Psoas muscle (tissue), 8 donors: Measurements from ENCODE around the gene RBAK. TPM values are rescaled to one million over a fixed set of nuclear protein-coding genes. Genes with fewer than 3 reads are reported as not detected.
"Not testable (repeated sequence)": the region's sequence is repeated elsewhere in the genome, so short reads cannot be mapped to it uniquely, and the experiment has no call there.

Experiments
- ATAC-seq, 4 donors: fragments of 200-7000 bp; cut with Tn5 transposase; one replicate each; pipeline ENCODE4 v1.9.1; 2020; ENCODE audit warnings: moderate library complexity in 3 of 4, mild to moderate bottlenecking in 2 of 4
- DNase-seq, 2 donors: peaks; one replicate each; pipeline ENCODE4 v3.0.0-alpha.2; 2020
- H3K27ac ChIP-seq: fragments of 200-600 bp; one replicate; pipeline ENCODE4 v1.8.0; 2022
- H3K27me3 ChIP-seq, 3 donors: fragments of 200-600 bp in 1 of 3; one replicate each; pipeline versions ENCODE4 v1.6.1 to v1.8.0; 2013 to 2022; ENCODE audit warnings: low read length in 2 of 3, mild to moderate bottlenecking in 2 of 3, moderate library complexity in 1 of 3; ENCODE audit not compliant: insufficient read depth in 3 of 3
- H3K36me3 ChIP-seq, 2 donors: fragments of 200-600 bp in 1 of 2; one replicate each; pipeline versions ENCODE4 v1.6.1 to v1.8.0; 2013 to 2022; ENCODE audit warnings: low read depth in 1 of 2, mild to moderate bottlenecking in 1 of 2, moderate library complexity in 1 of 2; ENCODE audit not compliant: insufficient read depth in 1 of 2
- H3K4me1 ChIP-seq: fragments of 200-600 bp; one replicate; pipeline ENCODE4 v1.8.0; 2022
- H3K4me3 ChIP-seq: fragments of 200-600 bp; one replicate; pipeline ENCODE4 v1.8.0; 2022; ENCODE audit warnings: mild to moderate bottlenecking
- H3K9me3 ChIP-seq: fragments of 200-600 bp; one replicate; pipeline ENCODE4 v1.8.0; 2022
- WGBS, 3 donors: extraction: QIAGEN DNeasy Blood & Tissue Kit; methylation state at CpG; one replicate each; pipeline versions ENCODE4 v1.1.6 to v1.1.7; 2013; 5-methylcytosine and 5-hydroxymethylcytosine counted together
- intact Hi-C, 2 donors: fragments of 100-400 bp; cut with DNase I; formaldehyde crosslinking; loops; one replicate each; pipeline versions ENCODE4 v1.11.0 to v1.14.2; 2022
- polyA plus RNA-seq, 3 donors: library from polyadenylated mRNA; stranded (reverse); fragments of 200-250 nt; gene quantifications; one replicate each; pipeline ENCODE4 v1.2.3, GENCODE V29; 2013
- total RNA-seq, 4 donors: library from RNA; stranded (reverse); fragmentation: NEBNext Ultra II Directional in 2 of 4; extraction: Animal tissue kit (Norgen Biotek cat#: 25700) in 2 of 4; gene quantifications; one replicate each; pipeline versions ENCODE4 v1.2.1 to v1.2.4, GENCODE V29; 2021 to 2023
- TF ChIP-seq, protein P1 (sequence below): fragments of 200-600 bp; IDR thresholded peaks from one replicate; pipeline ENCODE4 v1.8.0; 2022; ENCODE audit warnings: antibody characterized with exemption
- donor health status: healthy with polysubstance abuse.
- donor health status: DM: no; HTN: no; CAD: no; lungs with moderate emphysema.
- donor health status: Bipolar disorder and iron deficiency.
- donor health status: healthy.
- donor health status: DM: yes; HTN: yes; CAD: no.
- donor health status: DM: no; HTN: no; CAD: no.
- donor health status: DM: no; HTN: no; CAD: no.
- donor health status: DM: yes; HTN: yes; CAD: no.

RBAK gene
- total and polyA plus RNA-seq, 7 donors, result 2.6 to 7.2 (median 6.5) TPM

GRCh38 chr7:5020098-5020497 lies 25.6 kb upstream of the RBAK start:
- intact Hi-C loops, result no loop called here
- Histone ChIP-seq H3K4me3 (no peak overlapping the region), H3K9me3 (no peaks in the 10 kb centered on the region), H3K27ac (no peak overlapping the region), H3K27me3 (no peaks in the 10 kb centered on the region), H3K36me3 (peaks cover 3% of the 10 kb centered on the region in 2 donors), H3K4me1 (no peaks in the 10 kb centered on the region)
- ATAC-seq (no peak), DNase-seq (no peak)
- WGBS, 3 donors, result 95 to 99% (median 95%) methylated on average over 9 of the region's 9 CpGs
- TF ChIP-seq, protein P1, sequence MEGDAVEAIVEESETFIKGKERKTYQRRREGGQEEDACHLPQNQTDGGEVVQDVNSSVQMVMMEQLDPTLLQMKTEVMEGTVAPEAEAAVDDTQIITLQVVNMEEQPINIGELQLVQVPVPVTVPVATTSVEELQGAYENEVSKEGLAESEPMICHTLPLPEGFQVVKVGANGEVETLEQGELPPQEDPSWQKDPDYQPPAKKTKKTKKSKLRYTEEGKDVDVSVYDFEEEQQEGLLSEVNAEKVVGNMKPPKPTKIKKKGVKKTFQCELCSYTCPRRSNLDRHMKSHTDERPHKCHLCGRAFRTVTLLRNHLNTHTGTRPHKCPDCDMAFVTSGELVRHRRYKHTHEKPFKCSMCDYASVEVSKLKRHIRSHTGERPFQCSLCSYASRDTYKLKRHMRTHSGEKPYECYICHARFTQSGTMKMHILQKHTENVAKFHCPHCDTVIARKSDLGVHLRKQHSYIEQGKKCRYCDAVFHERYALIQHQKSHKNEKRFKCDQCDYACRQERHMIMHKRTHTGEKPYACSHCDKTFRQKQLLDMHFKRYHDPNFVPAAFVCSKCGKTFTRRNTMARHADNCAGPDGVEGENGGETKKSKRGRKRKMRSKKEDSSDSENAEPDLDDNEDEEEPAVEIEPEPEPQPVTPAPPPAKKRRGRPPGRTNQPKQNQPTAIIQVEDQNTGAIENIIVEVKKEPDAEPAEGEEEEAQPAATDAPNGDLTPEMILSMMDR, result no peak

- intact Hi-C loops, H3K4me1 ChIP-seq, DNase-seq, ATAC-seq, H3K36me3 ChIP-seq, H3K9me3 ChIP-seq, H3K4me3 ChIP-seq, H3K27me3 ChIP-seq, H3K27ac ChIP-seq: not testable (repeated sequence)
- 91 to 98% (median 98%) methylated on average over 14 of the region's 14 CpGs for WGBS, 3 donors
These were observed 24.6 kb upstream of the RBAK start for GRCh38 chr7:5020976-5021550.

DNA sequence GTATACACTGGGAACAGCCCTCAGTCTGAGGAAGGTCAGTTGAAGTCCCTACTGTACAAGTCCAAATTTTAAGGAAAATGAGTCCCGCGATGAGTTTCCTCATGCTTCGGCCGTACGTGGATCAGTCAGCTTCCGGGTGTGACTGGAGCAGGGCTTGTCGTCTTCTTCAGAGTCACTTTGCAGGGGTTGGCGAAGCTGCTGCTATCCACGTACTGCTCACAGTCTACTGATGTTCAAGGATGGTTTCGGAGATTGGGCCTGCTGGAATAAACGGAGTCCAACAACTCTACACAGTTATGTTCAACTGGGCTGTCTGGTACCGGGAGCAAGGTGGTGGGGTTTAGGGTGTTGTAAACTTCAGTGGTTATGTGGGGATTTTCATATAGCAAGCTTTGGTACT lies 22.0 kb upstream of the RBAK start:
- WGBS, 3 donors, result 94 to 97% (median 97%) methylated on average over 12 of the region's 12 CpGs
- H3K36me3 ChIP-seq, H3K4me1 ChIP-seq, H3K9me3 ChIP-seq, intact Hi-C loops, H3K27ac ChIP-seq, H3K4me3 ChIP-seq, ATAC-seq, DNase-seq, H3K27me3 ChIP-seq: not testable (repeated sequence)

DNA sequence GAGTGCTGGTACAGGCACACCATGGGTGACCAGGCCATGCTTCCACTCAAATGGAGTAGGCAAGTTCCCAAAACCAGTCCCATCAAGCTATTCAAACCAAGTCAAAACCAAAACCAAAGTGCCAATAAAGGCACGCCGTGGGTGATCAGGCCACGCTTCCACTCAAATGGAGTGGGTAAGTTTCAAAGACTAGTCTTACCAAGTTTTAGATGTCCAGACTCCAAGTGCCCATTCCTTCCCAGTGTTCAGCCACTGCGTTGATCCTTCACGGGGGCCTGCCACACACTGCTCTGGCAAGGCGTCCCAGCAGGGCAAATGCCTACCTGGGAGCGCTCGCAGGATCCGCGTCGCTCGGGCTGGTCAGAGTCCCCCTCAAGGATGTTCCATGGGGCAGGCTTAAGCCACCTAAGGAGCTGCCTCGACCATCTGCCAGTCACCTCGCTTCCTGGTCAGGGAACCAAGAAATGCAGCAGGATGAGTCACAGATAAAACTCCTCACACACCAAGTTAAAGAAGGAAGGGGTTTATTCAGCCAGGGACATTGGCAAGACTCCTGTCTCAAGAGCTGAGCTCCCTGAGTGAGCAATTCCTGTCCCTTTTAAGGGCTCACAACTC lies 17.8 kb upstream of the RBAK start:
- WGBS, 3 donors, result 96 to 97% (median 96%) methylated on average over 14 of the region's 14 CpGs
- H3K36me3 ChIP-seq, H3K4me3 ChIP-seq, H3K9me3 ChIP-seq, DNase-seq, intact Hi-C loops, ATAC-seq, H3K27me3 ChIP-seq, H3K27ac ChIP-seq, H3K4me1 ChIP-seq: not testable (repeated sequence)

GRCh38 chr7:5033186-5033585 lies 12.5 kb upstream of the RBAK start:
- intact Hi-C loops, H3K4me1 ChIP-seq, H3K27ac ChIP-seq, H3K9me3 ChIP-seq, H3K27me3 ChIP-seq, H3K4me3 ChIP-seq, H3K36me3 ChIP-seq, DNase-seq, ATAC-seq: not testable (repeated sequence)
- 89 to 94% (median 92%) methylated on average over 10 of the region's 10 CpGs for WGBS, 3 donors

GRCh38 chr7:5035276-5035675 lies 10.4 kb upstream of the RBAK start:
- intact Hi-C loops, result no loop called here

More at GRCh38 chr7:5035276-5035675, 10.4 kb upstream of the RBAK start:
- no peak overlapping the region for H3K27ac ChIP-seq
- TF ChIP-seq, protein P1, result no peak
- H3K4me3 ChIP-seq, result no peak overlapping the region
- no peaks in the 10 kb centered on the region for H3K4me1 ChIP-seq
- H3K9me3 ChIP-seq, result no peaks in the 10 kb centered on the region
- no peaks in the 10 kb centered on the region for H3K36me3 ChIP-seq
- WGBS, 3 donors, result 81 to 82% (median 82%) methylated on average over 9 of the region's 9 CpGs
- DNase-seq (no peak), ATAC-seq (no peak)
- no peaks in the 10 kb centered on the region for H3K27me3 ChIP-seq
